Urinary bladder (tissue), 4 donors: ENCODE data around the gene U2AF2. TPM values are rescaled to one million over a fixed set of nuclear protein-coding genes. Genes with fewer than 3 reads are reported as not detected.

Experiments used
- DNase-seq: peaks from one replicate; pipeline ENCODE4 v3.0.0-alpha.2; 2015; ENCODE audit errors: extremely low spot score
- H3K27ac ChIP-seq: one replicate; pipeline ENCODE4 v1.5.1; 2013; ENCODE audit warnings: low read depth, mild to moderate bottlenecking, moderate library complexity
- H3K36me3 ChIP-seq: one replicate; pipeline ENCODE4 v1.6.1; 2013; ENCODE audit warnings: mild to moderate bottlenecking, moderate library complexity; ENCODE audit not compliant: insufficient read depth
- H3K4me1 ChIP-seq: one replicate; pipeline ENCODE4 v1.6.1; 2013; ENCODE audit warnings: mild to moderate bottlenecking, moderate library complexity; ENCODE audit not compliant: insufficient read depth
- H3K4me3 ChIP-seq: one replicate; pipeline ENCODE4 v1.5.1; 2013; ENCODE audit warnings: low read depth, low read length
- WGBS: extraction: QIAGEN DNeasy Blood & Tissue Kit; methylation state at CpG from one replicate; pipeline ENCODE4 v1.1.7; 2013; 5-methylcytosine and 5-hydroxymethylcytosine counted together
- polyA plus RNA-seq: library from polyadenylated mRNA; stranded (reverse); fragments of 200-250 nt; gene quantifications from one replicate; pipeline ENCODE4 v1.2.3, GENCODE V29; 2013
- total RNA-seq: library from RNA; depleted of rRNA; stranded (reverse); fragments of >200 nt; gene quantifications from one replicate; pipeline ENCODE4 v1.2.3, GENCODE V29; 2014
- donor health status: healthy with polysubstance abuse.
- donor health status: healthy.

U2AF2 gene
- total and polyA plus RNA-seq, 2 donors = 44.6 to 129 TPM

- peak within 1 kb of the TSS; percentile 87 for H3K27ac ChIP-seq
- peaks cover 2% of the 10 kb centered on the region for H3K4me1 ChIP-seq
- 2% methylated on average over 56 of the region's 56 CpGs for WGBS
- no peaks in the 10 kb centered on the region for H3K36me3 ChIP-seq
- H3K4me3 ChIP-seq = peak within 1 kb of the TSS; percentile 94
- DNase-seq = no peak
These were observed 11.6 kb upstream of the U2AF2 start, which contains the start of gene ZNF581 for GRCh38 chr19:55643003-55643886. TSS of gene ZNF581 (plus strand) at chr19:55643649. CDS start at chr19:55644572, 923 bp downstream.

- DNase-seq = no peak
- Histone ChIP-seq H3K27ac (peak overlapping the region; percentile 5), H3K36me3 (no peaks in the 10 kb centered on the region), H3K4me1 (peaks cover 2% of the 10 kb centered on the region), H3K4me3 (peak overlapping the region; percentile 94)
- WGBS = under 1% methylated on average over 15 of the region's 15 CpGs
These were observed 11.0 kb upstream of the U2AF2 start for GRCh38 chr19:55643887-55644176.

GRCh38 chr19:55644191-55644833, 10.5 kb upstream of the U2AF2 start:
- no peak for DNase-seq
- WGBS = 45% methylated on average over 12 of the region's 12 CpGs

GRCh38 chr19:55644842-55645511, 9.9 kb upstream of the U2AF2 start:
- Histone ChIP-seq H3K4me3 (no peak overlapping the region), H3K36me3 (no peaks in the 10 kb centered on the region), H3K27ac (no peak overlapping the region), H3K4me1 (peaks cover 2% of the 10 kb centered on the region)
- DNase-seq = no peak
- 89% methylated on average over 28 of the region's 28 CpGs for WGBS

More at GRCh38 chr19:55644191-55644833, 10.5 kb upstream of the U2AF2 start:
- H3K4me1 ChIP-seq = peaks cover 2% of the 10 kb centered on the region
- no peaks in the 10 kb centered on the region for H3K36me3 ChIP-seq
- H3K4me3 ChIP-seq = peak overlapping the region; percentile 94
- H3K27ac ChIP-seq = no peak overlapping the region

GRCh38 chr19:55645512-55645881, 9.3 kb upstream of the U2AF2 start:
- no peak for DNase-seq
- Histone ChIP-seq H3K36me3 (no peaks in the 10 kb centered on the region), H3K27ac (no peak overlapping the region), H3K4me3 (no peak overlapping the region), H3K4me1 (peaks cover 2% of the 10 kb centered on the region)
- WGBS = 65% methylated on average over 5 of the region's 5 CpGs

- WGBS = 42% methylated on average over 14 of the region's 14 CpGs
- Histone ChIP-seq H3K36me3 (no peaks in the 10 kb centered on the region), H3K27ac (peak overlapping the region; percentile 14), H3K4me3 (peak overlapping the region; percentile 82), H3K4me1 (peaks cover 2% of the 10 kb centered on the region)
- DNase-seq = no peak
These were observed 7.7 kb upstream of the U2AF2 start for GRCh38 chr19:55646889-55647731.

GRCh38 chr19:55647732-55648584, 6.9 kb upstream of the U2AF2 start, which contains the start of gene CCDC106:
TSS of gene CCDC106 (plus strand) at chr19:55648212. CDS start at chr19:55649047, 835 bp downstream.
- 1% methylated on average over 87 of the region's 87 CpGs for WGBS
- peak within 1 kb of the TSS; percentile 82 for H3K4me3 ChIP-seq
- H3K4me1 ChIP-seq = peaks cover 2% of the 10 kb centered on the region
- DNase-seq = no peak
- peak within 1 kb of the TSS; percentile 14 for H3K27ac ChIP-seq
- no peaks in the 10 kb centered on the region for H3K36me3 ChIP-seq

- 19% methylated on average over 25 of the region's 25 CpGs for WGBS
- H3K4me1 ChIP-seq = peaks cover 2% of the 10 kb centered on the region
- H3K36me3 ChIP-seq = no peaks in the 10 kb centered on the region
- no peak overlapping the region for H3K27ac ChIP-seq
- H3K4me3 ChIP-seq = peak overlapping the region; percentile 82
- DNase-seq = no peak
These were observed 6.1 kb upstream of the U2AF2 start for GRCh38 chr19:55648585-55649267.

GRCh38 chr19:55649268-55650125, 5.3 kb upstream of the U2AF2 start:
- WGBS = 81% methylated on average over 17 of the region's 17 CpGs
- Histone ChIP-seq H3K27ac (no peak overlapping the region), H3K36me3 (no peaks in the 10 kb centered on the region), H3K4me3 (no peak overlapping the region), H3K4me1 (peaks cover under 1% of the 10 kb centered on the region)
- no peak for DNase-seq

GRCh38 chr19:55650126-55650557, 4.7 kb upstream of the U2AF2 start:
- H3K36me3 ChIP-seq = no peaks in the 10 kb centered on the region
- no peak overlapping the region for H3K4me3 ChIP-seq
- H3K27ac ChIP-seq = no peak overlapping the region
- DNase-seq = no peak
- 92% methylated on average over 4 of the region's 4 CpGs for WGBS
- no peaks in the 10 kb centered on the region for H3K4me1 ChIP-seq

- WGBS = 89% methylated on average over 17 of the region's 17 CpGs
- Histone ChIP-seq H3K36me3 (no peaks in the 10 kb centered on the region), H3K4me1 (no peaks in the 10 kb centered on the region), H3K27ac (no peak overlapping the region), H3K4me3 (no peak overlapping the region)
- DNase-seq = no peak
These were observed 4.1 kb upstream of the U2AF2 start for GRCh38 chr19:55650602-55651230.
